Esophagus mucosa (tissue), 1 donor: ENCODE measurements around the gene SASH1. TPM values are rescaled to one million over a fixed set of nuclear protein-coding genes. Genes with fewer than 3 reads are reported as not detected.

Source experiments
- ATAC-seq: fragments of 200-7000 bp; cut with Tn5 transposase; one replicate; pipeline ENCODE4 v1.9.1; 2020
- total RNA-seq: library from RNA; stranded (reverse); gene quantifications from one replicate; pipeline ENCODE4 v1.2.4, GENCODE V29; 2023
- donor health status: DM: yes; HTN: yes; CAD: no.

The SASH1 gene
- total RNA-seq, 1 donor from 2014 or later: 65.2 TPM

DNA sequence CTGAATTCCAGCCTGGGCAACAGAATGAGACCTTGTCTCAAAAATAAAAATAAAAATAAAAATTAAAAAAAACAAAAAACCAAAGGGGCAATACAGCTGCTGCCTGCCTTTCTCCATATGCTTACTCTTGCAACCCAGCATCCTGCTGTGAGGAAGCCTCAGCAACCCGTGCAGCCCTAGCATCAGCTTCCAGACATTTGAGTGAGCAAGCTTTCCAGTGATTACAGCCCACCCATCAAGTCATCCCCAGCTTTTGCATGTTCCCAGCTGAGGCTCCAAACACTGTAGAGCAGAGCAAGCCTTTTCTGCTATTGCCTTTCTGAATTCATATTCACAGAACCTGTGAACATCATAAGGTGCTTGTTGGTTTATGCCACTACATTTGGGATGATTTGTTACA lies 93.8 kb downstream of the SASH1 start:
- ATAC-seq: no peak

DNA sequence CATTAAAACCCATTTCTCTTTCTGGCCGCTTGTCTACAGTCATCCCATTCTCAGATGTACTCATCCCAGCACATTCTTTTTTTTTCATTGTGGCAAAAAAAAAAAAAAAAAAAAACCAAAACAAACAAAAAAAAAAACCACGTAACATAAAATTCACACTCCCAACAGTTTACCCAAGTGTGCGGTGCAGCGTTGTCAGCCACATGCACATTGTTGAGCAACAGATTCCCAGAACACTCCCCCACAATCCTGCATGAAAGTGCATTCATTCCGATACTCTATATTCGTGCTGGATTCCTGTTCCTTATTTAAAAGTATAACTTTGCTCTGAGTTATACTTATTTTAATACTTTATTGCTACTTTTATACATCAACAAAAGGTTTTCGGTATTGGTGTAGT lies 96.0 kb downstream of the SASH1 start:
- no peak for ATAC-seq

DNA sequence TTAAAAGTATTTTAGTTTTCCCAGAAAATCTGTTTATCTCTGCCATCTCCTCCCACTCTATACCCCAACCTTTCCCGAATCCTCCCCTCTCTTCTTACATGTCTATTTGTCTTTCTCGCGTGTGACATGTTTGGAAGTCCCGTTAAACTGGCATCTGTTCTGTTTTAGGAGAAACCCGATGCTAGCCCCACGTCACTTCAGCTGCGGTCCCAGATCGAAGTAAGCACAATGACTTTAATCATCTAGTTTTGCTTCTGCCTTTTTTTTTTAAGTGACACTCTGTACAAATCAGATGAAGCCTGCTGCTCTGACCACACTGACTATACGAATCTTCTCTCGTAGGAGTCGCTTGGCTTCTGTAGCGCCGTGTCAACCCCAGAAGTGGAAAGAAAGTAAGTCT lies 97.4 kb downstream of the SASH1 start:
- ATAC-seq: no peak

GRCh38 chr6:148440877-148441453 lies 98.3 kb downstream of the SASH1 start:
- ATAC-seq: peak; percentile 83

GRCh38 chr6:148441454-148441911 lies 98.8 kb downstream of the SASH1 start:
- peak; percentile 83 for ATAC-seq

DNA sequence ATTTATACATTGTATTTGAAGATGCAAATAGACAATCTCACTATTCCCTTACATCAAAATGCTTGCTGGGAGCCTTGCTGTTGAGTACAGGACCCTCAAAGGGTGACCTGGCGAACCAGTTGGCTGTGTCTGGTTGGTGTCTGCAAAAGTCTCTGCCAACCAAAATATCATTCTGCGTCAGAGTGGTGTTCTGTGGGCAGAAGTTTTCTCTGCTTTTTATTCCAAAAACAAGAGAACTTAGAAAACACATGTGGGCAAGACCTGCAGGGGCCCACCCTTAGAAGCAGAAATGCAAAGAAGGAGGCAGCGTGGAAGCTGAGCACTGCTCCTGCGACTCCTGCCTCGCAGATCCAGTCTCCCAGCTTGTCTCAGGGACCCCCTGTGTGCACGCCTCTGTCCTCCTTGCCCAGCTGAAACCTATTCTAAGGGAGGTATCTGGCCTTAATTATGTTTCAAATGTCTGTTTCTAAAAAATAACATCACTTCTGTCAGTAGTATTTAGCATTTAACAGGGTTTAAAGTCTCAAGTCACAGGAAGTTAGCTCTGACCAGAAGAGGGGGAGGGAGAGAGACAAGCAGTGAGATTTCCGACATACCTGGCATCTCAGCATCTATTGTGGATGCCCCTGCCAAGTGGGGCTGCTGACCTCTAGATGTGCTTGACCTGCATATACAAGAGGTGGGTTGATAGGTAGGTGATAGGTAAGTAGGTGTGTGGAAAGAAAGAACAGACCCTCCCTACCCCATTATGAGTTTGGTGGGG lies 101.3 kb downstream of the SASH1 start:
- ATAC-seq: no peak

DNA sequence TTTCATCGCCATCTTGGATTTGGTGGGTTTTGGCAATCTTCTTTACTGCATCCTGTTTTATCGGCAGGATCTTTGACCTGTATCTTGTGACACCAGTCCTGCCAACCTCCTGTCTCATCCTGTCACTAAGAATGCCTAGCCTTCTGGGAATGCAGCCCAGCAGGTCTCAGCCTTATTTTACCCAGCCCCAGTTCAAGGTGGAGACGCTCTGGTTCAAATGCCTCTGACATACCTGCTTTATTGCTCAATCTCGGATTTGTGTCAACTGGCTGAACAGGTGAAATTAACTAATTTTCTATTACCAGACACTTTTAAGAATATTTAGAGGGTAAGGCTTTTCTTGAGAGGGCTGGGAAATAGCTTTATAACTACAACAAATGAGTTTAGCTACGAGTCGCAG lies 102.5 kb downstream of the SASH1 start:
- peak; percentile 59 for ATAC-seq

DNA sequence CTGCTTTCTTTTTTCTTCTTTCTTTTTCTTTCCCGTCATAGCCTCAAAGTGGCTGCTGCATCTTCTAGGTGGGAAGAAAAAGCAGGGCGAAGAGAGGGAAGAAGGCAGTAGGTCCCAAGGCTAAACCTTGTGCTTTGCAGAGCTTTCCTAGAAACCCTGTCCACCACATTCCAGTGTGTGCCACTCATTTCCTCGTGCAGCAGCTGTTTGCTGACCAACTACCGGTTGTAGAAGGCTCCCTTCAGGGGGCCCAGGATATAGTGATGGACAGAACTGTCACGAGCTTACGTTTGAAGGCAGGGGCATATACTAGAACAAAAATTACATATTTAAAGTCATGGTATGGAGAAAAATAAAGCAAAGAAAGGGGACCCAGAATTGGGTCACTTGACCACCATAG lies 103.0 kb downstream of the SASH1 start:
- no peak for ATAC-seq

DNA sequence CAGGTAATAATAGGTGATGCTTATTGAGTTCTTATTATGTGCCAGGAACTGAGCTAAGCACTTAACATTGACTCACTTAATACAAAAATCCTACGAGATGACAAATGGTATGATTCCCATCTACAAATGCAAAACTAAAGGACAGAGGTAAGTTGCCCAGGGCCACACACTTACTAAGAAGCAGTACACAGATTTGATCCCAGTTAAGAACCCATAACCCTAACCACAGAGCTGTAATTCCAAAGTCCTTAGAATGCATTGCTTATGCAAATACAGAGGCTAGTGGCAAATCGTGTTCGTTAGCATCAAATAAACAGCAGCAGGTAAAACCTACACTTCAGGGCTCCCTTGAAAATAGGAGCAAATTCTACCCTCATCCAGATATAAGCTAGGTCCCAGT lies 104.0 kb downstream of the SASH1 start:
- ATAC-seq: peak; percentile 81

DNA sequence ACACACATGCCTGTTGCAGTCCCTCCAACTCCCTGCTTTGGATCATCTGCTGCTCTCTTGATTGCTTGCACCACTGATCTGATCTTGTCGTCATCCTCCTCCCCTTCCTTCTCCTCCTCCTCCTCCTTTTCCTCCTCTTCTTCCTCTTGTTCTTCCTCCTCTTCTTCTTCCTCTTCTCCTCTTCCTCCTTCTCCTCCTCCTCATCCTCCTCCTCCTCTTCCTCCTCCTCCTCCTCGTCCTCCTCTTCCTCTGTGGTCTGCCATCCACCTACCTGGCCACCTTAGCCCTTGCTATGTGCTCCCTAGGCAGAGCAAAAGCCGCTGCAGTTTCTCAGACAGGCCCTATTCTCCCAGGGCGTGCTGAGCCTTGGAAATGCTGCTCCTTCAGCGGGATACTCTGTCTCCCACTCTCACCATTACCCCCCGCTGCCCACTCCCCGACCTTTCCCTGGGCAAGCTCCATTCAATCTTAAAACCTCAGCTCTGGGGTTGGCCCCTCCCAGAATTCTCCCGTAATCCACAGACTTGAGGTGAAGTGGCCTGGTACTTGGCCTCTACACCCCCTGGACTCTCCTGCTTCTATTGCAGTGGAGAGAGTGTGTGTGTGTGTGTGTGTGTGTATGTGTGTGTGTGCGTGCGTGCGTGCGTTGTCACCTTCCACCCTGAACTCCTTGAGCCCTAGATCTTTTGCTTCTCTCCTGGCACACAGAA lies 105.0 kb downstream of the SASH1 start:
- no peak for ATAC-seq

GRCh38 chr6:148448369-148449012 lies 105.9 kb downstream of the SASH1 start:
- no peak for ATAC-seq

DNA sequence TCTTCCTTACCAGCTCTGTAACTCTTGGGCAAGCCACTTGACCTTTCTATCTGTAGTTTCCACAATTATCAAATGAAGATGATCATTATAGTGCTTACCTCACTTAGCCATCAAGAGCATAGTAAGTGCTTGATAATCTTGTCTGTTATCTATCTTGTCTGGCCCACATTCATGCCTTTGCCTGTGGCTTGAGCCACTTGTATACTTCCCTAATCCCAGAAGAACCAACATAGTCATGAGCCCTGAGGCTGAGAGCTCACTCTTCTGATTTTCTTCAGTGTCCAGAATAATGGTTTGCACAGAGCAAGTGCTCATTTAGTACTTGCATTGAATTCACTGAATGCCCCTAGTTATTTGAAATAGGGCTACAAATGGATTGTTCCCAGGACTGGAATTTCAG lies 108.2 kb downstream of the SASH1 start:
- ATAC-seq: no peak

- no peak for ATAC-seq
Observed at GRCh38 chr6:148451690-148452089, 109.1 kb downstream of the SASH1 start.

DNA sequence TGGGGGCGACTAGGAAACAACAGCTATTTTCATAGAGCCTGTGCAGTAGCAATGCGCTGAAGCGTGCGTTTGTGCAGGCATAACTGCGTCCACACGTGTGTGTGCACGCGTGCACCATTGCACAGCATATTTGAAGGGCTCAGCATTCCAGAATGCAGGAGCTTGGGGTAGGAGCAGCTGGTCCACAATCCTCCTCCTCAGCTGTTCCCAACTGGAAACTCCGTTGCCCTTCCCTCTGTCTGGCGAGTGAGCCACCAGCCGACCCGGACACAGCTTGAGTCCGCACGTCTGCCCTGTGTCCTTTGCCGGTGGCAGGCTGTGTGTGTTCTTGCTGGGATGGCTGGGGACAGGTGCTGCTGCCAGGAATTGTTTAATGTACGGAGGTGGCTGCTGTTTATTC lies 110.2 kb downstream of the SASH1 start:
- ATAC-seq: no peak

DNA sequence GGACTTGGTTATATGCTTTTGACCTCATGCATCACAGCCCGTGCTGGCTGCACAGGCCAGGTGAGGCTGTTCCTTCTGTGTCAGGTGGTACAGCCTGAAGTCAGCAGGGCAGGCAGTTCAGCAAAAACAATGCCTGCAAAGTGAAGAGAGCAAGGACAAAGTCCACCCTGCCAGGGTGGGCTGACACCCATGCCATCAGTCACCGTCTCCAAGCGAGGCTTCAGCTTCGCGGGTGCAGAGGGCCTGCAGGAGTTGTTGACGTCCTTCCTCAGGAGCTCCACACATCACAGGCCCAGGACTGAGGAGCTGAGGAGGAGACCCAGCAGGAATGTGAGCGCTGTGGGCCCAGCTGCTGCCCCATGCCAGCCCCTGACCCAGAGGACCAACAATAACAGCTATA lies 111.3 kb downstream of the SASH1 start:
- no peak for ATAC-seq

DNA sequence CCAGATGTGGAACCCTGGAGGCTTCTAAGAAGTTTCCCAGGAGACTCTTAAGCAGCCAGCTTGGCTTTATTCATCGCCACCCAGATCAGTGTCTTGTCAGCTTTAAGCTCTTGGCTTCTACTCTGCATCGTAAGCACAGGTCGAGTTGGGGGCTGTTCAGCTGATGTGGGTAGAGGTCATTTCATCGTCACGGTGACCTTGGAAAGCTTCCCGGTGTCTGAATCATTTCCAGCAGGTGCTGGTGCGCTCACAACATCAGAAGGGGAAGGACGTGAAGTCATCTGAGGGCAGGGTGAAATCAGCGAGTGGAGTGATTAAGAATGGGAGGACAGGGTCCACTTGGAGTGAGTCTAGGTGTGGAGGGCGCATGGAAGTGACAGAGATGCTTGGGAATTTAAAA lies 112.6 kb downstream of the SASH1 start:
- peak; percentile 26 for ATAC-seq

DNA sequence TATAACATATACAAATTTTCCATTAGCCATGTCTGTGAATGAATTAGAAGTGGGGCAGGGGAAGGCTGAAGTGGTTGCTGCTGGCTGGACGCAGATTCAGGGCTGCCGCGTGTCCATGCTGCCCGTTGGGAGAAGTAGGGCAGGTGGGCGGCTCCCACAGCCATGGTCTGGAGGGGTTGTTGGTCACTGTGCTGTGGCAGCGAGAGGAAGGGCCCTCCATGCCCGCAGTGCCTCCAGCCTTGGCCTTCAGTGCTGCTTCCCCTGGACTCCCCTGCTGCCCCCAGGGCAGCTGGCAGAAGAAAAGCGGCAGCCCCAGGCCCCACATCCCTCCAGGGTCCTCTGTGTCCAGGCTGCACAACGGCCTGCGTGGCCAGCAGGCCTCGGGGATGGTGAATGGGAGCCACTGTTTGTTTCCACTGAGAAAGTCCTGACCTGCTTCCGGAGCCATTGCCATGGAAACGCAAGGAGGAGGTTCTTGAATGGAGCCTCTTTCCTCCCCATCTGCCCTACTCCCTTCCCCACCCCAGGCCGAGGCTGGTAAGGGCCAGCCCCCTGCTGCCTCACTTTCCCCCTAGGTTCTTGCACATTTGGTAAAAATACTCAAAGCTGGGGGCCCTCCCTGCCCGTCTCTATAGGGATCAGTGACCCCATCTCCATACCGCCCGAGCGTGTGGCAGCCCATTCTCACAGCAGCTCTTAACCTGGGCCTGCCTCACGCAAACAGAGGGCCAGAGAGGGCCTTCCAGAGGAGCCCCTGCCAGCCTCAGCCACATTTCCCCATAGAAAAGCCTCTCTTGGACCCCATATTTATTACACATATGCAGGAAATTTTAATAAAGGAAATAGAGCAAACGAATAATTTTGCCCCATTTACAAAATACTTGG lies 113.3 kb downstream of the SASH1 start:
- peak; percentile 7 for ATAC-seq

DNA sequence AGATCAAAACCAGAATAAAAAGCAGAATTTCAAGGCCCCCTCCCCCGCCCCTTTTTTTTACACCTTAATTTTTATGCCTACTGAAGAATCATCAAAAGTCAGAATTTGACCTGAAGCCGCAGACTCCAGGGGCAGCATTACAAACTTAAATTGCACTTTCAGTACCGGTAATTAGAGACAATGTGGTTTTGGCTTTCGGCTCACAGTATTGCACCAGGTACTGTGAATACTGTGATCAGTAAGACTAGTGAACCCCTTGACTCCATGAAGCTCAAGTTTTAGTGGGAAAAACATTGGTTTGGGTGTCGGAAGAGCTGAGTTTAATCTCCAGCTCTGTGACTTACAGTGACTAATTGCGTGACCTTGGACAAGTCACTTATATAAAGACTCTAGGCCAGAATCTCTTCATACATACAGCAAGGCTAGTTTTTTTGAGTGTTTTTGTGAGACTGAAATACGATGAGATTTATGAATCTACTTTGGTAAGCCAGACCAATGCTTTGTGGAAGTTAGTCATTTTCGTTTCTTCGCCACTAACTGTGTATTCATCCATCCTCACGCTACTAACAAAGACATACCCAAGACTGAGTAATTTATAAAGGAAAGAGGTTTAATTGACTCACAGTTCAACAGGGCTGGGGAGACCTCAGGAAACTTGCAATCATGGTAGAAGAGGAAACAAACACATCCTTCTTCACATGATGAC lies 114.7 kb downstream of the SASH1 start:
- no peak for ATAC-seq

DNA sequence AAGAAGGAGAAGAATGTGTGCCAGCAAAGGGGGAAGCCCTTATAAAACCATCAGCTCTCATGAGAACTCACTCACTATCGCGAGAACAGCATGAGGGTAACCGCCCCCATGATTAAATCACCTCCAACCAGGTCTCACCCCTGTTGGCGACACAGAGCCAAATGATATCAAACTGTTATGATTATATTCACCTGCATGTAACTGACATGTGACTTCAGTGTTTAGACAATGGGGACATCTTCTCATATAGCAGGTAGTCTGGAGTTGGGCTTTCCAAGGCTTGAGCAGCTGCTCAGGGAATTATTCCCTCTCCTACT lies 115.2 kb downstream of the SASH1 start:
- no peak for ATAC-seq

DNA sequence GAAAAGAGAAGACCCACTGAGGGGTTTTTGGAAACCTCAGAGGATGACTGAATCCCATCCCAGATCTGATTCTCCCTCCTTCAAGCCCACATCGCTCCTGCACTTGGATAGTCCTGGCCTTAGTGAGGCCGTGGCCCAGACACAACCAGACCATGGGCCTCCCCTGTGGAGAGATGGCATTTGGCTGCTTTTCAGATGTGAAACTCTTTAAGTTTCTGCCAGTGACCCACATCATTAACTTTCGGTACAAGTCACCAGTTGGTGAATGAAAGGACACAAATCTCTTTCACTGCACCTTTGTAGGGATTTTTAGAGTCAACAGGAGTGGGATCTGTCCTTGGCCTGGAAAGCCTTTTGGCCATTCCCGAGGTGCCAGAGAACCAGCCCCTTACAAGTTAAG lies 116.6 kb downstream of the SASH1 start:
- no peak for ATAC-seq

DNA sequence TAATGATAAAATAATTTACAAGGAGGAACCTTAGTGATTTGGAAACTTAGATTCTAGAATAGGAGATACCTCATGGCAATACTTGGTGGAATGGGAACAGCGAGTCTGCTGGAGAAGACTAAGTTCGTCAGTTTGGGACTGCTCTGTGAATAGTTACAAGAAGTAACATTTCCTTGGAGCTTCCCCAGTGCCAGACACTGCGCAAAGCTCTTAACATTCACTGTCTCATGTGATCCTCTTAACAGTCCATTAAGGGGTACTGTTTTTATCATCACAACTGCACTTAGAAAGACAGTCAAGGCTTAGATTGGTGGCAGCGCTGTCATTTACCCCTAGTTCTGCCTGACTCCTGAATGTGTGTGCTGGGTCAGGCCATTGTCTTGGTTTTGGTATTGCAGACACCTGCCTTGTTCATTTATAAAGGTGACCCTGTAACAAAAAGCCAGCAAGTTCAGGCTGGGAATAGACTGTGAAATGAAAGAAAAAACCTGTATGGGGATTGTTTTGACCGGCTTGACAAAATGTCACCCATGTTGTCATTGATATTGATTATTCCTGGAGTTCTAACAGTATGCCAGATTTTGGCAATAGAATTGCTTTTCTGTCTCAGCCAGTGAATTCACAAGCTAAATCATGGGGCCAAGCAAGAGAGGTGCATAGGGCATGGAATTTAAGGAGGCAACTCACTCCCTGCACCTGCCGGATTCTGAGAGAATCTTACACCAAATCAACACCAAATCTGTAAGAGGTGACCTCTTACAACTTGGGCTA lies 118.4 kb downstream of the SASH1 start:
- ATAC-seq: no peak
